ENCODE results near the gene RNF214. TPM values are rescaled to one million over a fixed set of nuclear protein-coding genes. Genes with fewer than 3 reads are reported as not detected.

The RNF214 gene
- total RNA-seq, 1 donor from 2014 or later = 39.9 TPM

GRCh38 chr11:117219455-117219854, 13.0 kb upstream of the RNF214 start:
- Mint-ChIP-seq H3K27ac (no peak overlapping the region), H3K9me3 (no peaks in the 10 kb centered on the region), H3K27me3 (ENCODE audit: low read depth) (no peaks in the 10 kb centered on the region), H3K4me3 (no peak overlapping the region), H3K4me1 (peaks cover 16% of the 10 kb centered on the region), H3K36me3 (peaks cover 14% of the 10 kb centered on the region)
- DNase-seq (ENCODE audit: low spot score in 2 of 2, unreplicated experiment in 2 of 2) = no peak
- no peak for TF ChIP-seq CTCF (IDR thresholded peaks at IDR 0.05; ENCODE audit: unreplicated experiment)

DNA sequence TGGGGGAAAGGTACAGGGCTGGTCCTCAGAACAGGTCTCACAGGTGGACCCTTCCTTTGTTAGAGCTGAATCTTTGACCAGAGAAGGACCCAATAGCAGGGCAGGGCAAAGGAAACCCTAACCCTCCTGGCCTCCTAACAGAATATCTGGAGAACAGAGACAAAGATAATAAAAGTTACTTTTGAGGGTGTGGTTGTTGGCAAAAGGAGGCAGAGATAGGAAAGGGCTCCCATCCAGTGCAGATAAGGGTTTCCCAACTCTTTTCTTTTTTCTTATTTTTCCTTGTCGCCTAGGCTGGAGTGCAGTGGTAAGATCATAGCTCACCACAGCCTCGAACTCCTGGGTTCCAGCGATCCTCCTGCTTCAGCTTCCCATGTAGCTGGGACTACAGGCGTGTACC, 12.5 kb upstream of the RNF214 start:
- Mint-ChIP-seq H3K4me3 (no peak overlapping the region), H3K36me3 (peaks cover 11% of the 10 kb centered on the region), H3K27me3 (ENCODE audit: low read depth) (no peaks in the 10 kb centered on the region), H3K9me3 (no peaks in the 10 kb centered on the region), H3K4me1 (peaks cover 16% of the 10 kb centered on the region), H3K27ac (no peak overlapping the region)
- no peak for TF ChIP-seq CTCF (IDR thresholded peaks at IDR 0.05; ENCODE audit: unreplicated experiment)
- no peak for DNase-seq (ENCODE audit: low spot score in 2 of 2, unreplicated experiment in 2 of 2)

- no peaks in the 10 kb centered on the region for H3K9me3 Mint-ChIP-seq
- no peak overlapping the region for H3K4me3 Mint-ChIP-seq
- no peak for TF ChIP-seq CTCF (IDR thresholded peaks at IDR 0.05; ENCODE audit: unreplicated experiment)
- H3K27ac Mint-ChIP-seq = no peak overlapping the region
- H3K27me3 Mint-ChIP-seq (ENCODE audit: low read depth) = no peaks in the 10 kb centered on the region
- H3K4me1 Mint-ChIP-seq = peaks cover 16% of the 10 kb centered on the region
- H3K36me3 Mint-ChIP-seq = peaks cover 11% of the 10 kb centered on the region
- DNase-seq (ENCODE audit: low spot score in 2 of 2, unreplicated experiment in 2 of 2) = no peak
These were observed 11.9 kb upstream of the RNF214 start for GRCh38 chr11:117220568-117220967.

DNA sequence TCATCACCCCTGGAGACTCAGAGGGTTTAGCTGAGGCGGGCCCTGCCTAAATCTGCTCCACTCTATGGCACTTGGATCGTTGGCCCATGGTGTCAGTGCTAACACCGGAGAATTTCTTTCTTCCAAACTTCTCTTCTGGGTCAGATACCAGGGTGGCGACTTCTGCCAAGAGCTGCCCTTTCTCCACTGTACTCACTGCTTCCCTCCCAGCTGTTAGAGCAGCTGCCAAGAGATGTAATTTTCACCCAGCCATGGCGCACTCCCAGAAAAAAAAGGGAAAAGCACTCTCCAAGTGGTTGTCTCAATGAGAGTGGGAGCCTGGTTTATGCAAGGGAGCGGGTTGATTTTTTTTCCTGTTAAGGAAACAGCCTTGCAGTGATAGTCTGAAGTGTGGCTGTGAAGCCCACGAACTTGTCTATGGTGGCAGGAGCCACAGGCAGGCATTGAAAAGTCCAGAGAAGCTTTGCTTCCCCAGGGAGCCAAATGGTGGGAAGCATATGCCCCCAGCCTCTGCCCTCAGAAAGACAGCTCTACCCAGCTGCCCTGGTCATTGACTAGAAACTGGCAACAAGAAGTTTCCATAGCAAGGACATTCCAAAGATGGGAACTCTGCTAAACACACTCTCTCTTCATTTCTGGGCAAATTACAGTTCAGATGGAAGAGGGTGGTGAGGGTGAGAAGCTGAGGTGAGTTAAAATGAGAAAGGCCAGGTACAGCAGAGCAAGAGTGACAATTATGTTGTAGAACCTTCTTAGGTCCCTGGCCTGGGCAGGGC, 11.3 kb upstream of the RNF214 start:
- no peak overlapping the region for H3K4me3 Mint-ChIP-seq
- H3K27ac Mint-ChIP-seq = no peak overlapping the region
- no peaks in the 10 kb centered on the region for H3K27me3 Mint-ChIP-seq (ENCODE audit: low read depth)
- no peak for TF ChIP-seq CTCF (IDR thresholded peaks at IDR 0.05; ENCODE audit: unreplicated experiment)
- peaks cover 16% of the 10 kb centered on the region for H3K4me1 Mint-ChIP-seq
- H3K36me3 Mint-ChIP-seq = peaks cover 11% of the 10 kb centered on the region
- no peaks in the 10 kb centered on the region for H3K9me3 Mint-ChIP-seq
- DNase-seq (ENCODE audit: low spot score in 2 of 2, unreplicated experiment in 2 of 2) = no peak

DNA sequence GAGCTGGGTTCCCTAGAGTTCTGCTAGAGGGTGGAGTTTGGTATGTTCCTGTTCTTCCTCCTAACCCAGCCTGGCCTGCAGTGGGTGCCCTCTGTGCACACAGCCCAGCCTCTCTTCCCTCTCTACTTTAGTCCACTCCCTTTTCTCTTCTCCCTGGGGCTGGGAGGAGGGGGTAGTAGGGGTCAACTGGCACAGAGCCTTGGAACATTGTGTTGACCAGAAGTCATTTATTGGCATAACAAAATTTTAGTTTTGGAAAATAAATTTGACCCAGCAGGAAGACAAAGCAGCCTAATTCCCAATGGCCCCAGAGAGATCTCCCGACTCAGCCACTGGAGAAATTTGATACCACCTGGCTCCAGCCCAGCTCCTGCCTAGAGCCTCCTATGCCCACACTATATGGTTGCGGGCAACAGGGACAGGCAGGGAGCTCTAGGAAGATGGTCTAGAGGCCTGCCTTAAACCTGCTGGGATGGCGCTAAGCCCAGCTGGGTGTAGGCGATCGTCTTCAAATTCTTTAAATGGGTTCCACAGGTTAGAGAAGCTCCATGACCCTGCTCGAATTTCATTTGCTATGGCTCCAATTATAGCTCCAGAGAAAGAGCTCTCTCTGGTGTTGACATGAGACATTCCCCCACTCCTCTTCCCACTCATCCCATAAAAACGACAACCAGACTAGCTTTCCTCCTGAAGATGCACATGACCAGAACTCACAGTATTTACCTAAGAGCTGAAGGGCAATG, 10.5 kb upstream of the RNF214 start:
- peaks cover 16% of the 10 kb centered on the region for H3K4me1 Mint-ChIP-seq
- no peak for DNase-seq (ENCODE audit: low spot score in 2 of 2, unreplicated experiment in 2 of 2)
- peaks cover 13% of the 10 kb centered on the region for H3K36me3 Mint-ChIP-seq
- H3K4me3 Mint-ChIP-seq = no peak overlapping the region
- TF ChIP-seq CTCF (IDR thresholded peaks at IDR 0.05; ENCODE audit: unreplicated experiment) = no peak
- no peaks in the 10 kb centered on the region for H3K27me3 Mint-ChIP-seq (ENCODE audit: low read depth)
- peak overlapping the region; percentile 54 for H3K27ac Mint-ChIP-seq
- H3K9me3 Mint-ChIP-seq = no peaks in the 10 kb centered on the region
